DMS79 (cell line): ENCODE measurements around the gene EVA1A.

Source experiments
- DNase-seq: peaks from one replicate; lab custom pipeline; 2025; lab: John Stamatoyannopoulos, UW

Gene EVA1A

GRCh38 chr2:75563591-75563990 lies 2.9 kb upstream of the EVA1A start:
- DNase-seq = no peak

- no peak for DNase-seq
Observed at GRCh38 chr2:75562513-75562864, 1.8 kb upstream of the EVA1A start.

GRCh38 chr2:75561566-75562512 lies 1.1 kb upstream of the EVA1A start:
- no peak for DNase-seq

GRCh38 chr2:75560022-75560767 lies 544 bp downstream of the EVA1A start:
- DNase-seq = no peak

GRCh38 chr2:75559680-75560021 lies 1.1 kb downstream of the EVA1A start:
- no peak for DNase-seq

- DNase-seq = no peak
Observed at GRCh38 chr2:75558786-75559679, 1.7 kb downstream of the EVA1A start.

GRCh38 chr2:75558136-75558535 lies 2.6 kb downstream of the EVA1A start:
- DNase-seq = no peak

GRCh38 chr2:75557474-75558133 lies 3.1 kb downstream of the EVA1A start:
- DNase-seq = no peak

- DNase-seq = no peak
Observed at GRCh38 chr2:75556679-75557366, 3.9 kb downstream of the EVA1A start.

- DNase-seq = no peak
Observed at GRCh38 chr2:75555701-75556100, 5.0 kb downstream of the EVA1A start.

- DNase-seq = no peak
Observed at GRCh38 chr2:75553935-75554531, 6.7 kb downstream of the EVA1A start.

- no peak for DNase-seq
Observed at GRCh38 chr2:75552222-75552621, 8.5 kb downstream of the EVA1A start.

- no peak for DNase-seq
Observed at GRCh38 chr2:75551434-75551833, 9.3 kb downstream of the EVA1A start.

- DNase-seq = no peak
Observed at GRCh38 chr2:75549401-75550253, 11.1 kb downstream of the EVA1A start.

- no peak for DNase-seq
Observed at GRCh38 chr2:75548036-75548573, 12.6 kb downstream of the EVA1A start.

GRCh38 chr2:75547345-75548035 lies 13.2 kb downstream of the EVA1A start:
- no peak for DNase-seq

- DNase-seq = no peak
Observed at GRCh38 chr2:75545922-75546321, 14.8 kb downstream of the EVA1A start.

- no peak for DNase-seq
Observed at GRCh38 chr2:75545387-75545786, 15.4 kb downstream of the EVA1A start.

GRCh38 chr2:75543446-75543845 lies 17.3 kb downstream of the EVA1A start:
- DNase-seq = no peak
